HEK293 (cell line): ENCODE data around the gene C1orf115.

ENCODE experiments used
- EGR2 ChIP-seq: fragments of 450-650 bp; formaldehyde crosslinking; IDR thresholded peaks from 2 replicates; pipeline ENCODE4 v1.5.1; 2016; ENCODE audit warnings: low read depth, missing biosample characterization, missing genetic modification characterization
- GLI4 ChIP-seq: fragments of 450-650 bp; formaldehyde crosslinking; IDR thresholded peaks from 2 replicates; pipeline ENCODE4 v1.5.1; 2016; ENCODE audit warnings: missing biosample characterization, missing genetic modification characterization
- HIC1 ChIP-seq: fragments of 450-650 bp; formaldehyde crosslinking; IDR thresholded peaks from 2 replicates; pipeline ENCODE4 v1.5.1; 2016; ENCODE audit warnings: missing biosample characterization, missing genetic modification characterization
- HOXD13 ChIP-seq: sonication (generic); formaldehyde crosslinking; IDR thresholded peaks from 2 replicates; pipeline ENCODE4 v1.8.0; 2022; ENCODE audit warnings: missing genetic modification reagents, borderline replicate concordance
- KLF1 ChIP-seq: fragments of 450-650 bp; formaldehyde crosslinking; IDR thresholded peaks from 2 replicates; pipeline ENCODE4 v1.5.1; 2016; ENCODE audit warnings: missing biosample characterization, missing genetic modification characterization
- REST ChIP-seq: fragments of 450-650 bp; formaldehyde crosslinking; IDR thresholded peaks from 2 replicates; pipeline ENCODE4 v1.5.1; 2016; ENCODE audit warnings: missing biosample characterization, missing genetic modification characterization
- SP3 ChIP-seq: fragments of 450-650 bp; formaldehyde crosslinking; IDR thresholded peaks from 2 replicates; pipeline ENCODE4 v1.5.1; 2016; ENCODE audit warnings: missing biosample characterization, missing genetic modification characterization
- YY1 ChIP-seq: fragments of 450-650 bp; formaldehyde crosslinking; IDR thresholded peaks from 2 replicates; pipeline ENCODE4 v1.5.1; 2018; ENCODE audit warnings: missing biosample characterization, missing genetic modification characterization
- ZBTB17 ChIP-seq: fragments of 450-650 bp; formaldehyde crosslinking; IDR thresholded peaks from 2 replicates; pipeline ENCODE4 v1.5.1; 2016; ENCODE audit warnings: missing biosample characterization, missing genetic modification characterization
- ZBTB20 ChIP-seq: fragments of 450-650 bp; formaldehyde crosslinking; IDR thresholded peaks from 2 replicates; pipeline ENCODE4 v1.5.1; 2016; ENCODE audit warnings: missing biosample characterization, missing genetic modification characterization
- ZBTB48 ChIP-seq: fragments of 450-650 bp; formaldehyde crosslinking; IDR thresholded peaks from 2 replicates; pipeline ENCODE4 v1.5.1; 2016; ENCODE audit warnings: missing biosample characterization, missing genetic modification characterization
- ZBTB49 ChIP-seq: fragments of 450-650 bp; formaldehyde crosslinking; IDR thresholded peaks from 2 replicates; pipeline ENCODE4 v1.5.1; 2016; ENCODE audit warnings: missing biosample characterization, missing genetic modification characterization, low read depth
- ZNF341 ChIP-seq: fragments of 450-650 bp; formaldehyde crosslinking; IDR thresholded peaks from 2 replicates; pipeline ENCODE4; 2016; ENCODE audit warnings: low read depth, missing biosample characterization, missing genetic modification characterization
- ZNF366 ChIP-seq: fragments of 450-650 bp; formaldehyde crosslinking; conservative IDR thresholded peaks from 2 replicates; pipeline ENCODE4 v1.5.1; 2016; ENCODE audit warnings: missing biosample characterization, missing genetic modification characterization
- ZNF398 ChIP-seq: fragments of 450-650 bp; formaldehyde crosslinking; IDR thresholded peaks from 2 replicates; pipeline ENCODE4 v1.5.1; 2017; ENCODE audit warnings: missing biosample characterization, missing genetic modification characterization
- ZNF416 ChIP-seq: fragments of 450-650 bp; formaldehyde crosslinking; IDR thresholded peaks from 2 replicates; pipeline ENCODE4 v1.5.1; 2016; ENCODE audit warnings: missing biosample characterization, missing genetic modification characterization
- ZNF423 ChIP-seq: fragments of 450-650 bp; formaldehyde crosslinking; IDR thresholded peaks from 2 replicates; pipeline ENCODE4 v1.5.1; 2016; ENCODE audit warnings: missing biosample characterization, missing genetic modification characterization
- ZNF596 ChIP-seq: fragments of 450-650 bp; IDR thresholded peaks from 2 replicates; pipeline ENCODE4 v1.5.0; 2018; ENCODE audit warnings: missing biosample characterization, mild to moderate bottlenecking, missing genetic modification characterization, moderate library complexity
- ZNF600 ChIP-seq: fragments of 450-650 bp; formaldehyde crosslinking; IDR thresholded peaks from 2 replicates; pipeline ENCODE4 v1.5.1; 2016; ENCODE audit warnings: missing biosample characterization, missing genetic modification characterization
- ZNF658 ChIP-seq: fragments of 450-650 bp; formaldehyde crosslinking; IDR thresholded peaks from 2 replicates; pipeline ENCODE4; 2016; ENCODE audit warnings: missing biosample characterization, missing genetic modification characterization
- ZNF692 ChIP-seq: fragments of 450-650 bp; formaldehyde crosslinking; IDR thresholded peaks from 2 replicates; pipeline ENCODE4 v1.5.1; 2016; ENCODE audit warnings: missing biosample characterization, missing genetic modification characterization
- ZSCAN16 ChIP-seq: fragments of 450-650 bp; formaldehyde crosslinking; IDR thresholded peaks from 2 replicates; pipeline ENCODE4 v1.5.1; 2016; ENCODE audit warnings: missing biosample characterization, missing genetic modification characterization
- TF ChIP-seq, protein P1 (sequence below): fragments of 450-650 bp; IDR thresholded peaks from 2 replicates; pipeline ENCODE4 v1.5.1; 2018; ENCODE audit warnings: missing biosample characterization, mild to moderate bottlenecking, missing genetic modification characterization
- TF ChIP-seq, protein P2 (sequence below): fragments of 450-650 bp; formaldehyde crosslinking; IDR thresholded peaks from 2 replicates; pipeline ENCODE4 v1.5.1; 2017; ENCODE audit warnings: missing biosample characterization, mild to moderate bottlenecking, missing genetic modification characterization, moderate library complexity

The C1orf115 gene

DNA sequence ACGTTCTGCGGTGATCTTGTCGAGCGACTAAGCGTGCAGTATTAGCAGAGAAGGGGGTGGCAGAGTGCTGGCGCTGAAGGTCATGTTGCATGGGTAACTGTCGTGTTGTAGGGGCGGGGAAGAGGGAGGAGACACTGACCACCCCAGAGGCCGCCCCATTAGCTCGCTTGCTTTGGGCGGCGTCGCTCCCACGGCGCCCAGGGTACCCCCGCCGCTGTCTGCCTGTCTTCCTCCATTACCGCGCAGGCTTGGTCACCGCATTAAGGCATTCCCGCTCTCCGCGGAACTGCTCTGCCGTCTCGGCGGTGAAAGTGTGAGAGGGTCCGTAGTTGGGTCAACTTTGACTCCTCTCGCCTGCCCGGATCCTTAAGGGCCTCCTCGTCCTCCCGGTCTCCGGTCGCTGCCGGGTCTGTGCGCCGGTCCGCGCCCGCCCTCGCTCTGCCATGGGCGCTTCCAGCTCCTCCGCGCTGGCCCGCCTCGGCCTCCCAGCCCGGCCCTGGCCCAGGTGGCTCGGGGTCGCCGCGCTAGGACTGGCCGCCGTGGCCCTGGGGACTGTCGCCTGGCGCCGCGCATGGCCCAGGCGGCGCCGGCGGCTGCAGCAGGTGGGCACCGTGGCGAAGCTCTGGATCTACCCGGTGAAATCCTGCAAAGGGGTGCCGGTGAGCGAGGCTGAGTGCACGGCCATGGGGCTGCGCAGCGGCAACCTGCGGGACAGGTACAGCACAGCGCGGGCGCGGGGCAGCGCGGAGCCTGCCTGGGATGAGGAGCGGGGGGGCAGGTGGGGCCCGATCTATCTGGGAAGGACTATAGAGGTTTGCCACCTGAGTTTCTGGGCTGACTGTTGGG lies 58.1 kb downstream of the C1orf115 start, which contains the start of gene MTARC2 (continued):
- TF ChIP-seq ZNF692 (tag by site-specific recombination) (peak; percentile 89), ZNF398 (peak; percentile 80), ZNF416 (tag by site-specific recombination) (no peak), GLI4 (0 out of 2 replicates have a peak, but pooled peaks have one; percentile 8), ZBTB17 (tag by site-specific recombination) (peak; percentile 68), HIC1 (tag by site-specific recombination) (peak; percentile 94), ZNF423 (tag by site-specific recombination) (peak; percentile 58; the same call in 1 of the 2 replicates), ZNF600 (peak; percentile 96), SP3 (tag by site-specific recombination) (peak; percentile 86), ZNF341 (tag by site-specific recombination) (peak; percentile 81), KLF1 (tag by site-specific recombination) (peak; percentile 85), ZBTB48 (tag by site-specific recombination) (no peak), ZBTB49 (tag by site-specific recombination) (no peak), ZBTB20 (tag by site-specific recombination) (peak; percentile 81), EGR2 (tag by site-specific recombination) (peak; percentile 43), ZNF596 (tag by site-specific recombination) (no peak), YY1 (tag by site-specific recombination) (peak; percentile 67; the same call in 1 of the 2 replicates), ZSCAN16 (tag by site-specific recombination) (0 out of 2 replicates have a peak, but pooled peaks have one; percentile 59), ZNF366 (tag by site-specific recombination) (peak; percentile 79), HOXD13 (0 out of 2 replicates have a peak, but pooled peaks have one; percentile 39), REST (tag by site-specific recombination) (peak; percentile 23; the same call in 1 of the 2 replicates), ZNF658 (no peak)
- TF ChIP-seq, protein P1, sequence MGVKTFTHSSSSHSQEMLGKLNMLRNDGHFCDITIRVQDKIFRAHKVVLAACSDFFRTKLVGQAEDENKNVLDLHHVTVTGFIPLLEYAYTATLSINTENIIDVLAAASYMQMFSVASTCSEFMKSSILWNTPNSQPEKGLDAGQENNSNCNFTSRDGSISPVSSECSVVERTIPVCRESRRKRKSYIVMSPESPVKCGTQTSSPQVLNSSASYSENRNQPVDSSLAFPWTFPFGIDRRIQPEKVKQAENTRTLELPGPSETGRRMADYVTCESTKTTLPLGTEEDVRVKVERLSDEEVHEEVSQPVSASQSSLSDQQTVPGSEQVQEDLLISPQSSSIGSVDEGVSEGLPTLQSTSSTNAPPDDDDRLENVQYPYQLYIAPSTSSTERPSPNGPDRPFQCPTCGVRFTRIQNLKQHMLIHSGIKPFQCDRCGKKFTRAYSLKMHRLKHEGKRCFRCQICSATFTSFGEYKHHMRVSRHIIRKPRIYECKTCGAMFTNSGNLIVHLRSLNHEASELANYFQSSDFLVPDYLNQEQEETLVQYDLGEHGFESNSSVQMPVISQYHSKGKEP, result 0 out of 2 replicates have a peak, but pooled peaks have one; percentile 39
- TF ChIP-seq, protein P2, sequence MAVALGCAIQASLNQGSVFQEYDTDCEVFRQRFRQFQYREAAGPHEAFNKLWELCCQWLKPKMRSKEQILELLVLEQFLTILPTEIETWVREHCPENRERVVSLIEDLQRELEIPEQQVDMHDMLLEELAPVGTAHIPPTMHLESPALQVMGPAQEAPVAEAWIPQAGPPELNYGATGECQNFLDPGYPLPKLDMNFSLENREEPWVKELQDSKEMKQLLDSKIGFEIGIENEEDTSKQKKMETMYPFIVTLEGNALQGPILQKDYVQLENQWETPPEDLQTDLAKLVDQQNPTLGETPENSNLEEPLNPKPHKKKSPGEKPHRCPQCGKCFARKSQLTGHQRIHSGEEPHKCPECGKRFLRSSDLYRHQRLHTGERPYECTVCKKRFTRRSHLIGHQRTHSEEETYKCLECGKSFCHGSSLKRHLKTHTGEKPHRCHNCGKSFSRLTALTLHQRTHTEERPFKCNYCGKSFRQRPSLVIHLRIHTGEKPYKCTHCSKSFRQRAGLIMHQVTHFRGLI (tag by site-specific recombination), result no peak
